ENCODE measurements around the gene MARCHF11.

Gene MARCHF11

GRCh38 chr5:16028708-16029107, 150.9 kb downstream of the MARCHF11 start:
- H3K4me3 ChIP-seq (ENCODE audit: low read depth, low read length), result no peak overlapping the region
- no peak for DNase-seq (ENCODE audit: low read depth)
- TF ChIP-seq CTCF (IDR thresholded peaks at IDR 0.05; ENCODE audit: control insufficient read depth, extremely low read depth, insufficient read depth), result no peak

- no peak for DNase-seq (ENCODE audit: low read depth)
- TF ChIP-seq CTCF (IDR thresholded peaks at IDR 0.05; ENCODE audit: control insufficient read depth, extremely low read depth, insufficient read depth), result no peak
- no peak overlapping the region for H3K4me3 ChIP-seq (ENCODE audit: low read depth, low read length)
These were observed 153.9 kb downstream of the MARCHF11 start for GRCh38 chr5:16025681-16026080.

GRCh38 chr5:16018970-16019369, 160.6 kb downstream of the MARCHF11 start:
- no peak for DNase-seq (ENCODE audit: low read depth)
- no peak for TF ChIP-seq CTCF (IDR thresholded peaks at IDR 0.05; ENCODE audit: control insufficient read depth, extremely low read depth, insufficient read depth)

GRCh38 chr5:16017720-16018119, 161.9 kb downstream of the MARCHF11 start:
- no peak for DNase-seq (ENCODE audit: low read depth)
- TF ChIP-seq CTCF (IDR thresholded peaks at IDR 0.05; ENCODE audit: control insufficient read depth, extremely low read depth, insufficient read depth), result no peak
- no peak overlapping the region for H3K4me3 ChIP-seq (ENCODE audit: low read depth, low read length)

More at GRCh38 chr5:16018970-16019369, 160.6 kb downstream of the MARCHF11 start:
- no peak overlapping the region for H3K4me3 ChIP-seq (ENCODE audit: low read depth, low read length)
